Measurements from ENCODE around the gene GPR180.

GPR180 gene

DNA sequence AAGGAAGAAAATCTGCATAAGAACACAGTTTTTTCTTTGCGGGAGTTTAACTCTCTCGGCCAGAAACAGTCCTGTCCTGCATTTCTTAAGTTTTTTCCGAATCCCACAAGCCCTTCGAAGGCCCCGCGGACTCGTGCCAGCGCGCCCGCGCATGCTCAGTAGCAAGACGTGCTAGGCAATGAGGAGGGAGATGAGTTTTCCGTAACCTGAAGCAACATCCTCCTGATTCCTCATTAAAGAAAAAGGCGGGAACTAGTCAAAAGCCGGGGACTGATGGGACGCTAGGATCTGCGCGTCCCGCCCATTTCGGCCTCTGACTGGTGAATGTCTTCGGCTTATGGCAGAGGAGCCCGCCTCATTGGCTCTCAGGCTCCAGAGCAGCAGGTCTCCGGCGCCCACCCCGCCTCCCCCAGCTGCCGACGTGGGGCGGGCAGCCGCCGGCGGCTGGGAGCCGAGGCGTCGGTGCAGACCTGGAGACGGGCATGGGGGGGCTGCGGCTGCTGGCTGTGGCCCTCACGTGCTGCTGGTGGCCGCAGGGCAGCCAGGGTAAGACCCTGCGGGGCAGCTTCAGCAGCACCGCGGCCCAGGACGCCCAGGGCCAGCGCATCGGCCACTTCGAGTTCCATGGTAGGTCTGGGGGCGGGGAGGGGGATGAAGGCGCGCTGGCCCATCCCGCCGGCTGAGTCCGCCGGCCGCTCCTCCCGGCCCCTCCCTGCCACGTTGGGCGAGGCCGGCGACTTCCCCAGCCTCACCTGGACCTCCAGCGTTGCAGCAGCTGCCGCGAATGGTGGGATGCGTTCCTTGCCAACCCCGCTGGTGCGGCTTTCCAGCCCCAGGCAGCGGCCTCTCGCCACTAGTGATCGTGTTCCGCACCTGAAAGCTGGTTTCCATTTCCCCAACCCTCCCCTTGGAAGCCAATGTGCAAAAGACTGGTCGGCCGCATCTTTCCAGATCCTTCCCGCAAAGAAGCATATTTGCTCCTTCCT, at the start of gene GPR180:
Gene GPR180 (plus strand): TSS at position 412 of the 986 bp plus-strand sequence. CDS start 71 bp downstream, at position 483.
- FAIRE-seq, result peak; percentile 99

DNA sequence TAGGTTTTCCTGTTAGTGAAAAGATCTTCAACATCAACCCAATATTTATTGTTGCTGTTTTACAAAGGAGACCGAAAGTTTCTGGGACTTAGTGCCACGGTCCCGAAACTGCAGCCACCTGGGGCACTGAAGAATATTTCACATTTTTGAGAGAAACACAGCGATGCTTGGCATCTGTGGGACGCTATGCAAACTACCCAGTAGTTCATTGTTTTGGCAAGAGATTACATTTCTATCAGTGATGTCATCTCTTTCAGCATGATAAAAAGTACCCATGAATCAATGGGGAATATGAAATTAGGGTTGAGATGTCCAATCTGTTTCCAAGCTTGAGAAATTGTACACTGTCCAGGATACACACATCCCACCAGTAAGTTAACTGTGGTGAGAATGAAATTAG, 49.6 kb upstream of the GPR180 start:
- no peak for FAIRE-seq

DNA sequence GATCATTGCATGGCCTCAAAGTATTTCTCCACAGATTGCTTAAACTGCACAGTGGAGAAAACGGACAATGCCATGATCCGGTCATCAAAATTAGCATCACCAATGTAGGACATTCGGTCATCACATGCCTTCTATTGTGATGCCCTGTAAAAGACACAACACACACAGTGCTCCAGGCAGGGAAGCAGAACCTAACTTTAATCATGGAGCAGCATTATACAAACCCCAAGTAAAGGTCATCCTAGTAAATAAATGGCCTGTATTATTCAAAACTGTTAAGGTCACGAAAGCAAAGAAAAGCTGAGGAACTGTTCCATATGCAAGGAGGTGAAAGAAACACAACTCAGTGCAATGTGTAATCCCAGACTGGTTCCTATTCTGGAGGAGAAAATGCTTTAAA, 47.9 kb upstream of the GPR180 start:
- FAIRE-seq, result no peak

DNA sequence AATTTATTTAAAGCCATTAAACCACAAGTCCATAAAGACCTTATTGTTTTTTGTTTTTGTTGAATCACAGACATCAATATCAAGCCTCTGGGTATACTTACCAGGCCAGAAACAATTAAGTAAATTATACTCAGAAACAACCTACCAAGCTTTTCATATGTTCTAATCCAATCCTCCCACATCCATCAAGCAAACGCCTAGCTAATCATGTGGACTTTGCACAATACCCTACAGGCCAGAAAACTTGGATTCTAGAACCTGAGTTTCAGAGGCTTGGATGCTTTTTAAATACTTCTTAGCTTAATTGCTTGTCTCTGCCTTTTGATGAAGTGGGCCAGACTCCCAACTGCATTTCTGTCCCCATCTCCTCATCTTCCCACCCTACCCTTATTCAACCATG, 45.6 kb upstream of the GPR180 start:
- FAIRE-seq, result no peak

DNA sequence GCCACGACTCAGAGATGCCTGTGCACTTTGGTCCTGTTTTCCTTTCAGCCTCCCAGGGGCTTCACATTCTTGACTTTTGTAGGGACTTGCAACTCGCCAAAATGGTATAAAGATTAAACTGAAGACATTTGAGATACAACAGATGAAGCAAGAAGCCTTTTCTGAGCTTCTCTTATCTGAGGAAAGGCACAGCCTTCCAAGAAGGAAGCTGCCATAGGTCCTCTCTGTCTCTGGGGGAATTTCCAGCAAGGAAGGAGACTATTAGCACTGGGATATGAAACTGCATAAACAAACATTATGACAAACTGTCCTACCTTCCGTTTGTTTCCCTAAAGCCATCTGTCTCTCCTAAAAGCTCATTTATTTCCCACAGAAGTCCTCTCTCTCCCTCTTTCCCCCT, 45.0 kb upstream of the GPR180 start:
- no peak for FAIRE-seq

DNA sequence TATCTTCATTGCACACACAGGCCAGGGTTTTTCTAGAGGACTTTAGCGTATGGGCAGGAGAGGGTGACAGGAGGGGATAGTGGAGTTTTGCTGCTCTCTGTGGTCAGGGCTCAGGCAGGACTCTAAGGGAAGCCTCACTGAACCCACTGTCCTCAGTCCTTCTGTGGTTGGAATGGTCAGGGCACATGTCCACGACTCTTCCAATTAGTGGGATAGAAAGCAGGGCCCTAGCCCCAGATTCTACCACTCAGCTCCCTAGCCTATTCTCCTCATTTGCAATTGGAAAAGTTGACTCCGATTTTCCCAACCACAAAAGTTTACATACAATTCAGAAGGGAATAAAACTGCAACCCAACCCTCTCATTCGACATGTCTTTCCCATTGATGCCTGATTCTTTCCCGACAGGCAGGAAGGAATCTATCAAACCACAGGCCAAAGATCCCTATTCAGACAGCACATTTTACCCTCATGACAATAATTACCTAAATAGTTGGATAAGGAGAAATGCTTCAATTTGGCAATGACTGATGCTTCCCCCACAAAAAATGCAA, 43.9 kb upstream of the GPR180 start:
- FAIRE-seq, result no peak

DNA sequence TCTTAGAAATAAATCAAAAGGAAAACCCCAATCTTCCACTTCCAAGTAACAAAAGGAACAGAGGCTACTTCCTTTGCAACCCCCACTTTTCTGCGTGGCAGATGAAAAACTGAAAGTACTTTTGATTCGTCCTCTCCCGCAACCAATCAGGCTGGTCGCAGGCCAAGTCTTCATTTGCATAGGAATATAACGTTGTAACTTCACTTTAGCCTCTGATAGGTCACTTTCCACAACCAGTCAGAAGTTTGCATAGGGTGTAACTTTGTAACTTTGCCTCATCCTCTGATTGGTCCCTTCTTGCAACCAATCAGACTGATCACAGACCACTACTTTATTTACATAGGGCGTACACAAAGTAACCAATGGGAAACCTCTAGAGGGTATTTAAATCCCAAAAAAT, 42.9 kb upstream of the GPR180 start:
- FAIRE-seq, result no peak

DNA sequence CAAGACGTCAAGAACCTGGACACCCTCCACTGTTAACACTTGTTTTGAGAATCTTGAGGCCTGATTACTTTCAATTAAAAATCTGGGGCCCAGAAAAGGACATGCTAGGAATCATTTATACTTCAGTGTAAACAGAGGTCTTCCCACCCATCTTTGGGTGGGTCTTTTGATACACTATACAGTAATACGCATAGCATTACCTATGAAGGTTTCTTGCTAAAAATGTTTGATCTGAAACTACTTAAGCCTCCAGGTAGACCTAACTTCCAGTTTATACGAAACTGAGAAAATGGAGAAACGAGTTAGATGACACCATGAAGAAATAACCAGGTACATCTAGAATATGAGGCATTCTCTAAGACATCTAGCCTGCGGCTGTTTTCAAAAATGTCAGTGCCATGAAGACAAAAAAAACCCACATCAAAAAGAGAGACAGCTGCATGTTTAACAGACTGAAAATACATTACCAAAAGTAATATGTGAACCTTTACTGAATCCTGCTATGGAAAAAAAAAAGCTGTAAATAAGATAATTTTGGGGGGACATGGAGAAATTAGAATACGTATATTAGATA, 42.3 kb upstream of the GPR180 start:
- FAIRE-seq, result no peak

DNA sequence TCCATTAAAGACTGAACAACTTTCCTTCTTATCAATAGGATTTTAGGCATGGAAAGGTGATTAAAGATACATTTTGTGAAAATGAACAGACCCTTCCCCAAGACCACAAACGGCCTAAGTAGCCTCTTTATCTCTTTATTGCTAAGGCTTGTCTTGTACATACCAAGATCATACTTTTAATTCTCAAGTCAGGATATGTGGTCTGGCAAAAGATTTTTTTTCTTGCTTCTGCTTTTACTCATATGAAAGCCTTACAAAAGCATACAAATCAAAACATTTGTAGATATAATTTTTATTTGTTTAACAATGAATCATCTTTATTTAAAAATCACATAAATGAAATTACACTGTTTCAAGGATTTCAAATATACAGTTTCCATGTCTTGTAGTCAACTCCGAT, 41.5 kb upstream of the GPR180 start:
- no peak for FAIRE-seq

DNA sequence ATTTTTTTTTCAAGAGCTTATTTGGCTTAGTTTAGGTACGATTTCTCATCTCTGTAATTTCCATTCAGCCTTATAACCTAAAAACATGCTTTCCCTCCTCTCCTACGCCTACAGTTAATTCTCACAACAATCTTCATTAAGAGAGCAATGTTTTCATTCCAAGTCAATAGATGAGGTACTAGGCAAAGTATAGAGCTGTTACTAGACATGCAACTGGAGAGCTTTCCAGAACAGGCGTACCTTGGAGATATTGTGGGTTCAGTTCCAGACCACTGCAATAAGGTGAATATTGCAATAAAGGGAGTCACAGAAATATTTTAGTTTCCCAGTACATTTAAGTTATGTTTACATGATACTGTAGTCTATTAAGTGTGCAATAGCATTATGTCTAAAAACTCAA, 40.5 kb upstream of the GPR180 start:
- no peak for FAIRE-seq

DNA sequence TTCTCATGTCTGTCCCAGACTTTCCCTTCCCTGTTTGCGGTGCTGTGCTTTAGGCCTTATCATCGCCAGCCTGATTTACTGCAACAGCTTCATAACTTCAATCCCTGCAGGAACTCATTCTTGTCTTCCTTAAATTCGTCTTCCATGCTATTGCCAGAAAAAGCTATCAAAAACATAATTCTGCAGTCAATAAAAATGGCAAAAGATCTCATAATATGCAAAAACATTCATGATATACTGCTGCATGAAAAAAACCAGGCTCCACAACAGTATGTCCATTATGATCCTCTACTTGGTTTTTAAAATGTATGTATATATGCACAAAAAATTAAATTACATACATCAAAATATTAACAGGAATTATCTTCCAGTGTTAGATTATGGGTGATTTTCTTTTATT, 34.1 kb upstream of the GPR180 start:
- peak; percentile 19 for FAIRE-seq

DNA sequence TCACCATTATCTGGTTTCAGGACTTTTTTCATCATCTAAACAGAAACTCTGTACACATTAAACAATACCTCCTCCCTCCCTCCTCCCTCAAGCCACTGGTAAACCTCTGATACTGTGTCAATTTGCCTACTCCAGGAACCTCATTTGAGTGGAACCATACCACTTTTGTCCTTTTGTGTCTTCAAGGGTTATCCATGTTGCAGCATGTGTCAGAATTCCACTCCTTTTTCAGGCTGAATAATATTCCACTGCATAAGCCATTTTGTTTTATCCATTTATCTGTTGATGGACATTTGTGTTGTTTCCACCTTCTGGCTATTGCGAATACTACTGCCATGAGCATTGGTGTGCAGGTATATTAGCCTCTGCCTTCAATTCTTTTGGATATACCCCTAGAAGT, 33.2 kb upstream of the GPR180 start:
- FAIRE-seq, result no peak

DNA sequence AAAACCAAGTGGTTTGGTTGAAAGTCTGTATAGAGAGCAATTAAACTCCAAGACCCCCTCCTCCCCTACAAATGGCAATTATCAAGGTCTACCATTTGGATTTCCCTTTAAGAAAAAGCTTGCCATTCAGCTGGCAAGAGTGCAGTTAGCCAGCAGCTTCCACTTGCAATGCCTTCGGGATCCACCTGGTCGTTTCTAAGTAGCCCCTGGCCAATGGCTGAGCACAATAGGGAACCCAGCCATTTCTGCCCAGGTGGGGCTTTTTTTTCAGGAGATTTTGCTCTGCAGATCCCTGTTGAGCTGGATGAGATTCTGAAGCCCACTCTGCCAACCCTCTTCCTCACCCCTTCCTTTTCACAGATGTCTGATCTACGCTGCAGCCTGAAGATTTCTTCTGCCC, 32.0 kb upstream of the GPR180 start:
- FAIRE-seq, result no peak

DNA sequence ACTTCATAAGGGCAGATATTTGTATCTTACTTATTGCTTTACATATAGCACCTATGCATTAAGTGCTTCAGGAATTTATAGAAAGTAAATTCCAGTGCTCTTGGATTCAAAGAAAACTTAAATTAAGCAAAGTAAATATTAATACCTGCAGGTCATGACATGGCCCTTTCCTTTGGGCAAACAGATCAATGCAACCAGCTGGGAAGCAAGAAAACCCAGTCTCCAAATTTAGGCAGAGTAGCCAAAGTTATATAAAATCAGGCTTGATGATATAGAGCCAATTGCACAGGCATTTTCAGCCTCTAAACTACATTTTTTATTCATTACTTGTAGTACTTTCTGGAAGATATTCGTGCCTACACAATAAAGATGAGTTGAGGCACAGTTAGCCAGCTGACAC, 22.6 kb upstream of the GPR180 start:
- FAIRE-seq, result no peak

DNA sequence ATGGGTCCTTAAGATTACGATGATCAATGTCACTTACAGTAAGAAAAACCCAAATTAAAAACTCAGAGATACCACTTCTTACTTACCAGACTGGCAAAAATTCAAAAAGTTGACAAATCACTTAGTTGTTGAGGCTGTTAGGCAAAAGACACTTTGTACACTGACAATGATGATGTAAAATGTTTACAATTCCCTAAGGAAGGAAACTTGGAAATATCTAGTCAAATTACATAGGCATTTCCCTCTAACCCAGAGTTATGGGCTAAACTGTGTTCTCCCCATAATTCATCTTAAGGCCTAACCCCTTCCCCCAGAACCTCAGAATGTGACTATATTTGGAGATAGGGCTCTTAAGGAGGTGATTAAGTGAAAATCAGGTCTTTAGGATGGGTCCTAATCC, 17.7 kb upstream of the GPR180 start:
- FAIRE-seq, result no peak

DNA sequence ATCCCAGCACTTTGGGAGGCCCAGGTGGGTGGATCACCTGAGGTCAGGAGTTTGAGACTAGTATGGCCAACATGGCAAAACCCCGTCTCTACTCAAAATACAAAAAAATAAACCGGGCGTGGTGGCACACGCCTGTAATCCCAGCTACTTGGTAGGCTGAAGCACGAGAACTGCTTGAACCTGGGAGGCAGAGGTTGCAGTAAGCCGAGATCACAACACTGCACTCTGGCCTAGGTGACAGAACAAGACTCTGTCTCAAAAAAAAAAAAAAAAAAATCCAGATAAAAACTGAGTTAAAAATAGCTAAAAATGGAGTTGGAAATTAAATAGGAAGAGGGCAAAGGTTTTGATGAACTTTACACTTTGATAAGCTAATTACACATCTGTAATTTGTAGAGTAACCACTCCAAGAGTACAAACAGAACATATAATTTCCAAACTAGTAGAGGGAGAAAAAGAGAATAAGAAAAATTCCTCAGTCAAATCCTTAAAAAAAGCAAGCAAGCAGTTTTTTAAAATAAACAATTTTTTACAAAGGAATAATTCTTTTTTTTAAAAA, 16.0 kb upstream of the GPR180 start:
- no peak for FAIRE-seq

DNA sequence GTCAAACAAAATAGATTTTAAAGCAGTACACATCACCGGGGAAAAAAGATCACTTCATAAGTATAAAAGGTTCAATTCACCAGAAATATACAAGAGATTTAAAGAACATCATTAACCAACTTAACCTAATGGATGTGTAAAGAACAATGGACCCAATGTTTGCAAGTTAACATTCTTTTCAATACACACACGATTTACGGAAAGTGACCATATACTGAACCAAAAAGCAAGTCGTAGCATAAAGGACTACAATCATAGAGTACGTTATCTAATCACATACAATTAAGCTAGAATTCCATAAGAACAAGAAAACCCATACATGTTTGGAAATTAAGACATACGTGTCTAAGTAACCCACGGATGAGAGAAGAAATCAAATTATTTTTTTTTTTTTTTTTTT, 15.3 kb upstream of the GPR180 start:
- no peak for FAIRE-seq

DNA sequence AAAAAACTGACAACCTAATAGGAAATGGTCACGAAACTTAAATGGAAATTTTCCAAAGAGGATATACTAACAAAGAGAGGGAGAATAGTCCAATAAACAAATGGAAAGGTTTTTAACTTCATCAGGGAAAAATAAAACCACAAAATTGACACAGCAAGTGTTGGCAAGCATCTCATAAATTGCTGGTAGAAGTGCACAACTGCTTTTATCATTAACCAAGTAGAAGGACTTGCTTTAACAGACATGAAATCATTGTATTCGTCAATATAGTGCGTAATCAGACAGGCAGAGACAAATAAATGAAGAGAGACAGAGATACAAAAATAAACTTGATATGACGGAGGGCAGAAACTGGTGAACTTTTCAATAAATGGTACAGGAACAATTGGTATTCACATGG, 13.1 kb upstream of the GPR180 start:
- FAIRE-seq, result no peak

DNA sequence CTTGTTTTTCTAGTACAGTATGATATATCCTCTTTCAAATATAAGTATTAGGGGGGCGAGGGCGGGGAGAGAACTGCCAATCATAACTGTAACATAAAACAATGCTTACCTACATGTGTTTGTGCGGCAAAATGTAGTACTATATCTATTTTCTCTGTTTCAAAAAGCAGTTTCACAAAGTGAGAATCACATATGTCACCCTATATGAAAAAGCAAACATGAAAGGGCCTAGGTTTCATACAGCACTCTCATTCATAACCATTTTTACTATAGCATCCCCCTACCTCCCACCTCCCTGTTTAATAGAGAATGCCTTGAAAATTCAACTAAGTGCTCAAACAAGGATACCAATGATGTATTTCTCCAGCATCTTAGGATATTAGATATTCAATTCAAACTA, 10.9 kb upstream of the GPR180 start:
- no peak for FAIRE-seq

DNA sequence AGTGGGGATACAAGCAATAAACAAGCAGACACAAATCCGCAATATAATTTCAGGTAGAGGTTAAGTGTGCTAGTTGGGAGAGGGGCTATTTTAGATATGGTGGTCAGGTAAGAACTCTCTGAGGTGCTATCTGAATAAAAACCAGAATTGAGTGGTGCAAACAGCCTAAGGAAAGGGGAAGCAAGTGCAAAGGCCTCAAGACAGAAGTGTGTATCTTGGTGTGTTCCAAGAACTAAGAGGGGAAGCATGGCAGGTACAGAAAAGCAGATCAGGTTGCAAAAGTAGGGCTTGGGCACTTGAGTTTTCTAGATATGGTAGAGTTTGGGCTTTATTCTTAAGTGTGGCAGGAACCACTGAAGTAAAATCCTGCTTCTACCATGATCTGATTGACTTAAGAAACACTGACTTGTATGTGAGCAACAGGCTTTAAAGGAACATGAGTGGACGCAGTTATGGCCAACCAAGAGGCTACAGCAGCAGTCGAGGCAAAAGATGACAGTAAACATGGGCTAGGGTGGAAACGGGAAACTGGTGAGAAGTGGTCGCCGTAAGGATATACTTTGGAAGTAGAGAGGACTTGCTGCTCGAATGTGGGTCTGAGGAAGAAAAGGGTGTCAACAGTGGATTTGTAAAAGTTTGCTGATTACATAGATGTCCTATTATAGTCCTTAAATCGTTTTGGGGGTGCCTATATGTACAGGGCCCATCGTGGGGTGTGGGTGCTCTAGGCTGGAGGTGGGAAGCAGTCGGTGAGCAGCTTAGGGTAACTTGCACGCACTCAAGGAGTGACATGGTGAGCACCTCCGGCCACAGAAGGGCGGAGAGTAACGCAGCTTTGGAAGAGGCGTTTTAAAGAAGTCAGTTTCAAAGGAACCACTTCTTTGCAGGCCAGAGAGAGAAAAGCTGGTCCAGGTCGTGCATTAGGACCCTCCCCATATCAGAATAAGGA, 6.4 kb upstream of the GPR180 start:
- FAIRE-seq, result no peak

DNA sequence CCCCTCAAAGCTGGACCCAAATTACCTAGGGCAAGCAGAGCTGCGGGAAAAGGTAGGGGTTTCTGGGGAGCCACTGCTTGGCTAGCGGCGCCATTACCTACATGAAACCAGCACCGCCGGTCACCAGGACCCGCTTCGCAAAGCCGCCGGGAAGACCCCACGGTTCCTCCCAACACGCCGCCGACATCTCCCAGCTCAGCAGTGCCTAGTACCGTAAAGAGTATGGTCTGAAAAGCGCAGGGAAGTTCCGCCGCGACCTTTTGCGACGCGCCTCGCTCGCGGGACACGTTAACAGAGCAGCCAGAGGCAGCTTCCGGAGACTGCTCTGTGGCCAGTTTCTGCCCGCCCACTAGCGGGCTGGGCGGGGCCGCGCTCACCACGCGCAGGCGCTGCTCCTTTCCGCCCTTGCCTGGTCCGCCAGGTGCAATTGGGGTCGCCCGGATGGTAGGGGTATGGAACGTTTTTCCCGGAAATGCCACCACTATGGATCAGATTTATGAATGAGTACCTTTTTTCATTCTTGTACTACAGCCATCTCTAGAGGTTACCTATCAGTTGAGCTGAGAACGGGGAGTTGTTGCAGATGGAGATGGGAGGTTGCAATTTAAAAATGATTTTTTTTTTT, 5.6 kb upstream of the GPR180 start, which contains the start of gene TGDS:
Gene TGDS (minus strand): TSS at position 203 of the 625 bp plus-strand sequence. CDS start 16 bp downstream, at position 187.
- FAIRE-seq, result peak; percentile 35

DNA sequence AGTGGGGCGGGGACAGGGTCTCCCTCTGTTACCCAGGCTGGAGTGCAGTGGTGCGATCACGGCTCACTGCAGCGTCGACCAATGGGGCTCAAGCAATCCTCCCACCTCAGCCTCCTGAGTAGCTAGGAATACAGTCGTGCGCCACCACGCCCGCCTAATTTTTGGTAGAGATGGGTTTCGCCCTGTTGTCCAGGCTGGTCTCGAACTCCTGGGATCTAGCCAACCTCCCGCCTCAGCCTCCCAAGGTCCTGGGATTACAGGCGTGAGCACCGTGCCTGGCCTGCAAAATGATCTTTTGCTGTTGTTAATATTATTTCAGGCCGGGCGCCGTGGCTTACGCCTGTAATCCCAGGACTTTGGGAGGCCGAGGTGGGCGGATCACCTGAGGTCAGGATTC, 5.1 kb upstream of the GPR180 start:
- FAIRE-seq, result no peak

Measured in A204.1 (cell line).